IMR-90 (cell line): ENCODE measurements around the gene TOGARAM2. TPM values are rescaled to one million over a fixed set of nuclear protein-coding genes. Genes with fewer than 3 reads are reported as not detected.

Source experiments
- ATAC-seq: fragments of 200-7000 bp; cut with Tn5 transposase; 2 replicates; pipeline ENCODE4 v1.9.1; 2020; ENCODE audit warnings: low read depth, mild to moderate bottlenecking, moderate library complexity
- BruUV-seq: library from RNA; stranded (reverse); fragments of 400-500 nt; replicated peaks from 2 replicates; lab custom pipeline; 2021; lab: Mats Ljungman, UMichigan
- CTCF ChIA-PET: fragments of 300-600 bp; formaldehyde crosslinking; extraction: SDS; loops from one replicate; lab custom pipeline; 2021; ENCODE audit warnings: antibody characterized with exemption; lab: Yijun Ruan, JAX
- POLR2A ChIA-PET: fragments of 300-600 bp; sonication (Branson Sonifier 250); formaldehyde crosslinking; loops from one replicate; lab custom pipeline; 2022; ENCODE audit warnings: antibody characterized with exemption; ENCODE audit not compliant: unreplicated experiment; lab: Charles Lee
- DNase-seq: peaks from one replicate; pipeline ENCODE4 v3.0.0; 2013
- H2AFZ ChIP-seq: replicated peaks from 2 replicates; pipeline ENCODE3; 2013; ENCODE audit warnings: low read length, mild to moderate bottlenecking; ENCODE audit not compliant: poor library complexity
- H2AK5ac ChIP-seq: 2 replicates; pipeline ENCODE4 v1.6.1; 2013; ENCODE audit warnings: low read depth, low read length, inconsistent platforms
- H2AK9ac ChIP-seq: replicated peaks from 2 replicates; pipeline ENCODE3; 2013; ENCODE audit warnings: mild to moderate bottlenecking, low read depth, low read length, moderate library complexity; ENCODE audit not compliant: poor library complexity
- H2BK120ac ChIP-seq: 2 replicates; pipeline ENCODE4 v1.6.1; 2013; ENCODE audit warnings: low read depth, low read length, inconsistent platforms
- H2BK15ac ChIP-seq: 3 replicates; pipeline ENCODE4 v1.6.1; 2013; ENCODE audit warnings: low read depth, low read length, inconsistent platforms
- H2BK20ac ChIP-seq: 2 replicates; pipeline ENCODE4 v1.6.1; 2013; ENCODE audit warnings: low read depth, mild to moderate bottlenecking, inconsistent platforms, low read length, moderate library complexity
- H2BK5ac ChIP-seq: 2 replicates; pipeline ENCODE4 v1.6.1; 2013; ENCODE audit warnings: mild to moderate bottlenecking, low read depth, low read length, inconsistent platforms; ENCODE audit not compliant: poor library complexity, severe bottlenecking
- H3K14ac ChIP-seq: replicated peaks from 2 replicates; pipeline ENCODE4 v1.6.1; 2013; ENCODE audit warnings: low read depth, low read length, inconsistent platforms
- H3K18ac ChIP-seq: 2 replicates; pipeline ENCODE4 v1.6.1; 2013; ENCODE audit warnings: low read depth, low read length, control low read depth
- H3K23ac ChIP-seq: 2 replicates; pipeline ENCODE4 v1.6.1; 2013; ENCODE audit warnings: low read depth, low read length, inconsistent platforms
- H3K27ac ChIP-seq: 2 replicates; pipeline ENCODE4 v1.5.1; 2013; ENCODE audit warnings: mild to moderate bottlenecking, control low read depth, low read length; ENCODE audit not compliant: insufficient read depth
- H3K27me3 ChIP-seq: 2 replicates; pipeline ENCODE4 v1.6.1; 2013; ENCODE audit warnings: low read length; ENCODE audit not compliant: control insufficient read depth, insufficient read depth
- H3K36me3 ChIP-seq: 2 replicates; pipeline ENCODE4 v1.6.1; 2013; ENCODE audit warnings: low read length, mixed read lengths; ENCODE audit not compliant: control insufficient read depth, insufficient read depth
- H3K4ac ChIP-seq: 2 replicates; pipeline ENCODE4 v1.6.1; 2013; ENCODE audit warnings: low read depth, low read length, inconsistent platforms
- H3K4me1 ChIP-seq: 2 replicates; pipeline ENCODE4 v1.6.1; 2013; ENCODE audit warnings: low read length, mixed read lengths; ENCODE audit not compliant: control insufficient read depth, insufficient read depth
- H3K4me2 ChIP-seq: 2 replicates; pipeline ENCODE4 v1.6.1; 2013; ENCODE audit warnings: low read depth, mild to moderate bottlenecking, control low read depth, low read length, moderate library complexity
- H3K4me3 ChIP-seq: 2 replicates; pipeline ENCODE4 v1.5.1; 2013; ENCODE audit warnings: low read depth, mild to moderate bottlenecking, control low read depth, low read length, moderate library complexity; ENCODE audit not compliant: insufficient read depth
- H3K56ac ChIP-seq: 2 replicates; pipeline ENCODE4 v1.6.1; 2013; ENCODE audit warnings: low read length, inconsistent platforms; ENCODE audit not compliant: insufficient read depth; ENCODE audit errors: extremely low read depth
- H3K79me1 ChIP-seq, 2 experiments: 2 replicates each; pipeline ENCODE4 v1.6.1; 2013; ENCODE audit warnings: low read length in 2 of 2, inconsistent platforms in 1 of 2, low read depth in 1 of 2
- H3K9ac ChIP-seq: 2 replicates; pipeline ENCODE4 v1.6.1; 2013; ENCODE audit warnings: low read depth, low read length, control low read depth
- H3K9me1 ChIP-seq: 2 replicates; pipeline ENCODE4 v1.6.1; 2013; ENCODE audit warnings: low read length, inconsistent platforms; ENCODE audit not compliant: insufficient read depth
- H3K9me3 ChIP-seq: 2 replicates; pipeline ENCODE4 v1.6.1; 2013; ENCODE audit warnings: low read length; ENCODE audit not compliant: control insufficient read depth, insufficient read depth
- H4K20me1 ChIP-seq: 2 replicates; pipeline ENCODE4 v1.6.1; 2013; ENCODE audit warnings: low read length, inconsistent platforms; ENCODE audit not compliant: insufficient read depth
- H4K5ac ChIP-seq: 2 replicates; pipeline ENCODE4 v1.6.1; 2013; ENCODE audit warnings: mild to moderate bottlenecking, low read depth, low read length, control low read depth
- H4K8ac ChIP-seq, 2 experiments: 2 replicates each; pipeline ENCODE4 v1.6.1; 2013; ENCODE audit warnings: low read depth in 2 of 2, low read length in 2 of 2, control low read depth in 1 of 2, inconsistent platforms in 1 of 2
- H4K91ac ChIP-seq: 2 replicates; pipeline ENCODE4 v1.6.1; 2013; ENCODE audit warnings: low read depth, low read length, inconsistent platforms; ENCODE audit not compliant: insufficient read depth
- CEBPB ChIP-seq: IDR thresholded peaks from 2 replicates; pipeline ENCODE4 v1.6.1; 2012; ENCODE audit warnings: low read depth, low read length, improper control_type of control experiment
- MAFK ChIP-seq: IDR thresholded peaks from 2 replicates; pipeline ENCODE4 v1.6.1; 2012; ENCODE audit warnings: low read depth, low read length, improper control_type of control experiment
- MXI1 ChIP-seq: IDR thresholded peaks from 2 replicates; pipeline ENCODE4 v1.6.1; 2012; ENCODE audit warnings: low read depth, mild to moderate bottlenecking, low read length, moderate library complexity, borderline replicate concordance
- RAD21 ChIP-seq: IDR thresholded peaks from 2 replicates; pipeline ENCODE4 v1.6.1; 2012; ENCODE audit warnings: low read length, improper control_type of control experiment
- WGBS, 2 experiments: methylation state at CpG; one replicate each; pipeline versions ENCODE4 v1.1.5 to v1.1.7; 2013; ENCODE audit warnings: missing lambda C conversion rate in 2 of 2; ENCODE audit not compliant: insufficient read length in 1 of 2; ENCODE audit errors: extremely low coverage in 2 of 2; 5-methylcytosine and 5-hydroxymethylcytosine counted together
- dilution Hi-C: fragments of 300-500 bp; cut with HindIII; formaldehyde crosslinking; loops from one replicate; pipeline ENCODE4 v1.14.3; 2018; ENCODE audit warnings: low sequenced_read_pairs; ENCODE audit not compliant: unreplicated experiment
- in situ Hi-C: fragments of 300-500 bp; cut with MboI; formaldehyde crosslinking; loops from 3 replicates; pipeline ENCODE4 v1.14.3; 2019; ENCODE audit warnings: low sequenced_read_pairs, inconsistent platforms, mixed read lengths
- intact Hi-C: fragments of 100-400 bp; cut with micrococcal nuclease; formaldehyde crosslinking; loops from 2 replicates; pipeline ENCODE4 v1.10.0; 2022
- polyA plus RNA-seq, 3 experiments: library from polyadenylated mRNA; depleted of rRNA; stranded (reverse); fragments of >200 nt; gene quantifications; 2 replicates each; pipeline ENCODE4 v1.2.3, GENCODE V29; 2012; ENCODE audit warnings: low replicate concordance in 1 of 3
- total RNA-seq: library from RNA; depleted of rRNA; stranded (reverse); fragments of >200 nt; gene quantifications from 2 replicates; pipeline ENCODE4 v1.2.3, GENCODE V29; 2012
- TF ChIP-seq, protein P1 (sequence below): fragments of 150-350 bp; IDR thresholded peaks from 2 replicates; pipeline ENCODE4 v1.6.1; 2016; ENCODE audit warnings: low read depth, mild to moderate bottlenecking, low read length, moderate library complexity, borderline replicate concordance
- TF ChIP-seq, protein P2 (sequence below): conservative IDR thresholded peaks from 2 replicates; pipeline ENCODE4 v1.5.1; 2012; ENCODE audit warnings: mild to moderate bottlenecking, low read depth, low read length, improper control_type of control experiment

The TOGARAM2 gene
- total and polyA plus RNA-seq, 2 of the 4 experiments (the other 2 are of a cell fraction) = under 0.01 to 0.38 TPM

DNA sequence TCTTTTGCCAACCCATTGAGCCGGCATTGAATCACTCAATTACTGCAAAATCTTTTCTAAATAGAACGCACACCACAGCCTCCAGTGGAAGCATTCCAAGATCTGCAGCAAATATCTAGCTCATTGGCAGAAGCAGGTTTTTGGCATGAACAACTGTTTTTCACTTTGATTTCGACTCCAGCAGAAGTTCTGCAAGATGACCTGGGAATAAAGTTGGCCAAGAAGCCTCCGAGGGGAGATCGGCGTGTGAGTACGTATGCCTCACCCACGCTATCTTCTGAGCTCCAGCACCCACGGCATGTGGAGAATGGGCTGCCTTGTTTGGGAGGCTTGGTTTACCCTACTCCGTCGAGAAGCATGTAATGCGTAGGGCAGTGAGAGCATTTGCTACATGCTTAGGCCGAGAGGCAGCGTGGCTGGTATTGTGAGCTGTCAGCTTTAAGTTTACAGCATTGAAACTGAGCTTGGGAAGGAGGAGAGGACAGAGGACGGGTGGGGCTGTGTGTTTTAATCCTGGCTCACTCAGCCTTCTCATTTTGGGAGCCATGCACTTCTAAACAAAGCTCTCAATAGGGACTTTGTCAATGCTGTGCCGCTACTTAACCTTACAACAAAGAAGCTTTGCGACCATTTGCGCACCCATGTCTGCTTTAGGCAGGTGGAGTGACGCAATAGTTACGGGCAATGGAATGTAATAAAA lies 82.7 kb downstream of the TOGARAM2 start:
- H2AK9ac ChIP-seq = peak overlapping the region; percentile 12
- no peaks in the 10 kb centered on the region for H3K36me3 ChIP-seq
- H3K23ac ChIP-seq = no peak overlapping the region
- peaks cover 7% of the 10 kb centered on the region; the same call in 1 of the 2 replicates for H3K4me1 ChIP-seq
- in situ Hi-C loops = no loop called here
- no peak overlapping the region for H3K18ac ChIP-seq
- H2BK20ac ChIP-seq = no peak overlapping the region
- H3K27ac ChIP-seq = no peak overlapping the region; the same call in 1 of the 2 replicates
- H4K5ac ChIP-seq = no peak overlapping the region
- no peak overlapping the region for H2AK5ac ChIP-seq
- H3K56ac ChIP-seq = no peak overlapping the region
- H3K14ac ChIP-seq = 0 out of 2 replicates have a peak overlapping the region, but pooled peaks have one; percentile 34
- CTCF ChIA-PET = interaction anchor here (1.1 kb wide), 1 partner anchor 67 kb away, joined by 3 read pairs; no protein-coding TSS in a partner anchor
- no peaks in the 10 kb centered on the region for H3K9me3 ChIP-seq
- WGBS, 2 experiments = 0% methylated on average over 2 of the region's 20 CpGs; no CpG with 5 or more reads in 1 of the 2 experiments
- H3K4me2 ChIP-seq = peak overlapping the region; percentile 30
- peak; percentile 91 for TF ChIP-seq CEBPB
- TF ChIP-seq MXI1 = 0 out of 2 replicates have a peak, but pooled peaks have one; percentile 33
- no peak for TF ChIP-seq RAD21
- TF ChIP-seq, protein P1, sequence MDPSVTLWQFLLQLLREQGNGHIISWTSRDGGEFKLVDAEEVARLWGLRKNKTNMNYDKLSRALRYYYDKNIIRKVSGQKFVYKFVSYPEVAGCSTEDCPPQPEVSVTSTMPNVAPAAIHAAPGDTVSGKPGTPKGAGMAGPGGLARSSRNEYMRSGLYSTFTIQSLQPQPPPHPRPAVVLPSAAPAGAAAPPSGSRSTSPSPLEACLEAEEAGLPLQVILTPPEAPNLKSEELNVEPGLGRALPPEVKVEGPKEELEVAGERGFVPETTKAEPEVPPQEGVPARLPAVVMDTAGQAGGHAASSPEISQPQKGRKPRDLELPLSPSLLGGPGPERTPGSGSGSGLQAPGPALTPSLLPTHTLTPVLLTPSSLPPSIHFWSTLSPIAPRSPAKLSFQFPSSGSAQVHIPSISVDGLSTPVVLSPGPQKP = no peak
- TF ChIP-seq MAFK = no peak
- TF ChIP-seq, protein P2, sequence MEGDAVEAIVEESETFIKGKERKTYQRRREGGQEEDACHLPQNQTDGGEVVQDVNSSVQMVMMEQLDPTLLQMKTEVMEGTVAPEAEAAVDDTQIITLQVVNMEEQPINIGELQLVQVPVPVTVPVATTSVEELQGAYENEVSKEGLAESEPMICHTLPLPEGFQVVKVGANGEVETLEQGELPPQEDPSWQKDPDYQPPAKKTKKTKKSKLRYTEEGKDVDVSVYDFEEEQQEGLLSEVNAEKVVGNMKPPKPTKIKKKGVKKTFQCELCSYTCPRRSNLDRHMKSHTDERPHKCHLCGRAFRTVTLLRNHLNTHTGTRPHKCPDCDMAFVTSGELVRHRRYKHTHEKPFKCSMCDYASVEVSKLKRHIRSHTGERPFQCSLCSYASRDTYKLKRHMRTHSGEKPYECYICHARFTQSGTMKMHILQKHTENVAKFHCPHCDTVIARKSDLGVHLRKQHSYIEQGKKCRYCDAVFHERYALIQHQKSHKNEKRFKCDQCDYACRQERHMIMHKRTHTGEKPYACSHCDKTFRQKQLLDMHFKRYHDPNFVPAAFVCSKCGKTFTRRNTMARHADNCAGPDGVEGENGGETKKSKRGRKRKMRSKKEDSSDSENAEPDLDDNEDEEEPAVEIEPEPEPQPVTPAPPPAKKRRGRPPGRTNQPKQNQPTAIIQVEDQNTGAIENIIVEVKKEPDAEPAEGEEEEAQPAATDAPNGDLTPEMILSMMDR = no peak
- H3K9me1 ChIP-seq = no peaks in the 10 kb centered on the region
- H3K4ac ChIP-seq = no peak overlapping the region
- H4K20me1 ChIP-seq = no peaks in the 10 kb centered on the region
- H3K4me3 ChIP-seq = no peak overlapping the region
- no peak overlapping the region for H2BK5ac ChIP-seq
- H2BK15ac ChIP-seq = no peak overlapping the region
- no TSS peak for BruUV-seq
- H4K8ac ChIP-seq = no peak overlapping the region
- peak overlapping the region; percentile 71 for H2AFZ ChIP-seq
- POLR2A ChIA-PET = no interaction called here
- no peak overlapping the region for H2BK120ac ChIP-seq
- H4K91ac ChIP-seq = no peak overlapping the region
- peak; percentile 68 for DNase-seq
- H3K27me3 ChIP-seq = peaks cover 8% of the 10 kb centered on the region
- peak; percentile 66 for ATAC-seq
- no peak overlapping the region for H3K9ac ChIP-seq
- dilution Hi-C loops = no loop called here
- intact Hi-C loops = no loop called here
- no peaks in the 10 kb centered on the region for H3K79me1 ChIP-seq
